Trophoblast cell (in vitro differentiated cells and primary cell): Measurements from ENCODE around the gene FHOD1.

Source experiments
- DNase-seq, 2 donors: peaks; one replicate each; pipeline ENCODE4 v3.0.0-alpha.2; 2016
- H2AFZ ChIP-seq: 2 replicates; pipeline ENCODE4 v1.6.1; 2013; ENCODE audit warnings: low read length, moderate library complexity, mild to moderate bottlenecking; ENCODE audit not compliant: insufficient read depth, poor library complexity
- H2AK5ac ChIP-seq: 2 replicates; pipeline ENCODE4 v1.6.1; 2013; ENCODE audit warnings: mild to moderate bottlenecking, low read length
- H2BK120ac ChIP-seq: 2 replicates; pipeline ENCODE4 v1.6.1; 2013; ENCODE audit warnings: low read length, mild to moderate bottlenecking, moderate library complexity; ENCODE audit not compliant: insufficient read depth, poor library complexity
- H2BK12ac ChIP-seq: 2 replicates; pipeline ENCODE4 v1.6.1; 2013; ENCODE audit warnings: mild to moderate bottlenecking, low read length, moderate library complexity
- H2BK5ac ChIP-seq: 2 replicates; pipeline ENCODE4 v1.6.1; 2013; ENCODE audit warnings: low read length, low read depth, moderate library complexity, mild to moderate bottlenecking; ENCODE audit not compliant: poor library complexity
- H3K14ac ChIP-seq: 2 replicates; pipeline ENCODE4 v1.6.1; 2013; ENCODE audit warnings: mild to moderate bottlenecking, low read length
- H3K18ac ChIP-seq: 2 replicates; pipeline ENCODE4 v1.6.1; 2013; ENCODE audit warnings: mild to moderate bottlenecking, low read length
- H3K23ac ChIP-seq: 2 replicates; pipeline ENCODE4 v1.6.1; 2013; ENCODE audit warnings: low read length
- H3K27ac ChIP-seq: 2 replicates; pipeline ENCODE4 v1.5.1; 2013; ENCODE audit warnings: low read depth, mild to moderate bottlenecking, inconsistent platforms, low read length, moderate library complexity
- H3K27me3 ChIP-seq: 2 replicates; pipeline ENCODE4 v1.6.1; 2013; ENCODE audit warnings: inconsistent platforms, mild to moderate bottlenecking, low read length, moderate library complexity; ENCODE audit not compliant: insufficient read depth
- H3K36me3 ChIP-seq, 2 experiments: 1 replicate in 1 of 2; 2 replicates in 1 of 2; pipeline ENCODE4 v1.6.1; 2013; ENCODE audit warnings: low read length in 2 of 2, mild to moderate bottlenecking in 2 of 2, moderate library complexity in 1 of 2; ENCODE audit not compliant: insufficient read depth in 2 of 2, control insufficient read depth in 1 of 2
- H3K4ac ChIP-seq: 2 replicates; pipeline ENCODE4 v1.6.1; 2013; ENCODE audit warnings: low read depth, mild to moderate bottlenecking, low read length, moderate library complexity
- H3K4me1 ChIP-seq, 2 experiments: 1 replicate in 1 of 2; 2 replicates in 1 of 2; pipeline ENCODE4 v1.6.1; 2013; ENCODE audit warnings: low read length in 2 of 2, mild to moderate bottlenecking in 2 of 2, moderate library complexity in 1 of 2; ENCODE audit not compliant: insufficient read depth in 2 of 2, control insufficient read depth in 1 of 2
- H3K4me2 ChIP-seq: 2 replicates; pipeline ENCODE4 v1.6.1; 2013; ENCODE audit warnings: inconsistent platforms, mild to moderate bottlenecking, low read length, moderate library complexity
- H3K4me3 ChIP-seq: 2 replicates; pipeline ENCODE4 v1.5.1; 2013; ENCODE audit warnings: mild to moderate bottlenecking, low read depth, low read length, inconsistent platforms
- H3K79me1 ChIP-seq: one replicate; pipeline ENCODE4 v1.6.1; 2013; ENCODE audit warnings: low read length
- H3K79me2 ChIP-seq: 2 replicates; pipeline ENCODE4 v1.6.1; 2013; ENCODE audit warnings: low read length, mild to moderate bottlenecking; ENCODE audit not compliant: control insufficient read depth, insufficient read depth, poor library complexity
- H3K9ac ChIP-seq: 2 replicates; pipeline ENCODE4 v1.6.1; 2013; ENCODE audit warnings: mild to moderate bottlenecking, low read length
- H3K9me3 ChIP-seq: 2 replicates; pipeline ENCODE4 v1.6.1; 2013; ENCODE audit warnings: low read depth, mild to moderate bottlenecking, control low read depth, inconsistent platforms, low read length; ENCODE audit not compliant: insufficient read depth
- H4K12ac ChIP-seq: 2 replicates; pipeline ENCODE4 v1.6.1; 2013; ENCODE audit warnings: low read depth, mild to moderate bottlenecking, low read length, moderate library complexity
- H4K8ac ChIP-seq: 2 replicates; pipeline ENCODE4 v1.6.1; 2013; ENCODE audit warnings: low read depth, mild to moderate bottlenecking, low read length, moderate library complexity
- H4K91ac ChIP-seq: one replicate; pipeline ENCODE4 v1.6.1; 2013; ENCODE audit warnings: low read depth, mild to moderate bottlenecking, low read length, moderate library complexity
- WGBS: extraction: QIAGEN DNeasy Blood & Tissue Kit; methylation state at CpG from one replicate; pipeline ENCODE4 v1.1.7; 2013; ENCODE audit warnings: missing lambda C conversion rate; ENCODE audit not compliant: insufficient read length, insufficient coverage; ENCODE audit errors: extremely low coverage; 5-methylcytosine and 5-hydroxymethylcytosine counted together

FHOD1 gene

GRCh38 chr16:67191411-67191994 is 55.8 kb downstream of the FHOD1 start:
- Histone ChIP-seq H2AFZ (no peak overlapping the region), H4K12ac (no peak overlapping the region), H3K27me3 (no peaks in the 10 kb centered on the region), H3K79me1 (peaks cover 10% of the 10 kb centered on the region), H4K8ac (peak overlapping the region; percentile 45), H3K23ac (no peak overlapping the region), H3K18ac (no peak overlapping the region), H2BK5ac (no peak overlapping the region), H3K9me3 (no peaks in the 10 kb centered on the region), H3K4me2 (peak overlapping the region; percentile 58), H2BK12ac (no peak overlapping the region), H2BK120ac (no peak overlapping the region), H3K4me1 (peaks cover 21 to 23% of the 10 kb centered on the region in 2 experiments), H4K91ac (no peak overlapping the region), H3K4me3 (no peak overlapping the region), H2AK5ac (no peak overlapping the region), H3K36me3 (peaks cover 30 to 33% of the 10 kb centered on the region in 2 experiments), H3K9ac (no peak overlapping the region), H3K79me2 (peaks cover 12% of the 10 kb centered on the region), H3K4ac (no peak overlapping the region), H3K14ac (no peak overlapping the region), H3K27ac (no peak overlapping the region)
- WGBS: no CpG with 5 or more reads among the region's 9 CpGs
- DNase-seq: peak in 1 of 2 donors; percentile 81

- no CpG with 5 or more reads among the region's 13 CpGs for WGBS
Measured at GRCh38 chr16:67190448-67191399, 56.6 kb downstream of the FHOD1 start.

GRCh38 chr16:67190041-67190440 is 57.2 kb downstream of the FHOD1 start, which contains the start of gene EXOC3L1:
EXOC3L1 (minus strand) TSS chr16:67190136; CDS start chr16:67189676, 460 bp downstream.
- Histone ChIP-seq H3K14ac (no peak within 1 kb of the TSS), H3K4ac (no peak within 1 kb of the TSS), H3K18ac (no peak within 1 kb of the TSS), H2BK12ac (no peak within 1 kb of the TSS), H2AFZ (no peak within 1 kb of the TSS), H4K12ac (no peak within 1 kb of the TSS), H3K36me3 (peaks cover 15 to 18% of the 10 kb centered on the region in 2 experiments), H3K9me3 (peaks cover 2% of the 10 kb centered on the region), H3K4me1 (peaks cover 26 to 34% of the 10 kb centered on the region in 2 experiments), H2BK120ac (no peak within 1 kb of the TSS), H2AK5ac (no peak within 1 kb of the TSS), H3K79me1 (peaks cover 10% of the 10 kb centered on the region), H3K9ac (no peak within 1 kb of the TSS), H3K27me3 (no peaks in the 10 kb centered on the region), H3K23ac (no peak within 1 kb of the TSS), H3K4me2 (no peak within 1 kb of the TSS), H3K79me2 (peaks cover 12% of the 10 kb centered on the region), H2BK5ac (no peak within 1 kb of the TSS), H4K8ac (no peak within 1 kb of the TSS), H3K4me3 (no peak within 1 kb of the TSS), H4K91ac (peak within 1 kb of the TSS; percentile 46), H3K27ac (no peak within 1 kb of the TSS)
- no peak for DNase-seq
- WGBS: no CpG with 5 or more reads among the region's 6 CpGs

More at GRCh38 chr16:67190448-67191399, 56.6 kb downstream of the FHOD1 start:
- Histone ChIP-seq H3K18ac (no peak overlapping the region), H3K79me1 (peaks cover 10% of the 10 kb centered on the region), H3K79me2 (peaks cover 12% of the 10 kb centered on the region), H4K8ac (no peak overlapping the region), H3K27ac (no peak overlapping the region), H2BK5ac (no peak overlapping the region), H2AFZ (no peak overlapping the region), H2AK5ac (no peak overlapping the region), H2BK12ac (no peak overlapping the region), H3K4me3 (no peak overlapping the region), H3K4me2 (no peak overlapping the region), H4K91ac (peak overlapping the region; percentile 46), H3K23ac (no peak overlapping the region), H3K9ac (no peak overlapping the region), H2BK120ac (no peak overlapping the region), H3K4me1 (peaks cover 25 to 29% of the 10 kb centered on the region in 2 experiments), H3K9me3 (no peaks in the 10 kb centered on the region), H3K14ac (no peak overlapping the region), H3K27me3 (no peaks in the 10 kb centered on the region), H4K12ac (no peak overlapping the region), H3K36me3 (peaks cover 22 to 25% of the 10 kb centered on the region in 2 experiments), H3K4ac (no peak overlapping the region)
- peak in 1 of 2 donors; percentile 56 for DNase-seq

GRCh38 chr16:67188798-67189197 is 58.5 kb downstream of the FHOD1 start:
- Histone ChIP-seq H2BK5ac (no peak overlapping the region), H3K4me1 (peaks cover 35 to 45% of the 10 kb centered on the region in 2 experiments), H3K4me2 (no peak overlapping the region), H2AK5ac (no peak overlapping the region), H3K79me2 (peaks cover 12% of the 10 kb centered on the region), H4K91ac (no peak overlapping the region), H4K12ac (no peak overlapping the region), H3K79me1 (peaks cover 13% of the 10 kb centered on the region), H2BK12ac (no peak overlapping the region), H2AFZ (no peak overlapping the region), H3K4me3 (peak overlapping the region; percentile 31), H3K14ac (no peak overlapping the region), H3K4ac (no peak overlapping the region), H3K18ac (no peak overlapping the region), H2BK120ac (no peak overlapping the region), H3K9ac (no peak overlapping the region), H3K23ac (no peak overlapping the region), H4K8ac (no peak overlapping the region), H3K9me3 (peaks cover 6% of the 10 kb centered on the region), H3K27ac (no peak overlapping the region), H3K36me3 (peaks cover 3 to 6% of the 10 kb centered on the region in 2 experiments), H3K27me3 (peaks cover 3% of the 10 kb centered on the region)
- WGBS: no CpG with 5 or more reads among the region's 15 CpGs
- DNase-seq: no peak
